Gastrocnemius medialis (tissue), 4 donors: Measurements from ENCODE around the gene NRDE2.
"Not testable (repeated sequence)": the region's sequence is repeated elsewhere in the genome, so short reads cannot be mapped to it uniquely, and the experiment has no call there.

Experiments
- POLR2A ChIP-seq, 2 donors: fragments of 450-650 bp; IDR thresholded peaks; one replicate each; pipeline ENCODE4 v1.6.1; 2017; ENCODE audit warnings: antibody characterized with exemption in 2 of 2, mild to moderate bottlenecking in 2 of 2, moderate library complexity in 2 of 2
- TF ChIP-seq, protein P1 (sequence below), 5 experiments: fragments of 450-650 bp in 3 of 5; fragments of 200-600 bp in 2 of 5; sonication (generic) in 2 of 5; IDR thresholded peaks in 4 of 5; conservative IDR thresholded peaks in 1 of 5; 1 replicate in 4 of 5; 2 replicates in 1 of 5; pipeline ENCODE4 v1.5.1; 2016 to 2019; ENCODE audit warnings: antibody characterized with exemption in 5 of 5, mild to moderate bottlenecking in 3 of 5, moderate library complexity in 3 of 5

GRCh38 chr14:90247441-90247840 lies 84.3 kb downstream of the NRDE2 start:
- TF ChIP-seq, protein P1, sequence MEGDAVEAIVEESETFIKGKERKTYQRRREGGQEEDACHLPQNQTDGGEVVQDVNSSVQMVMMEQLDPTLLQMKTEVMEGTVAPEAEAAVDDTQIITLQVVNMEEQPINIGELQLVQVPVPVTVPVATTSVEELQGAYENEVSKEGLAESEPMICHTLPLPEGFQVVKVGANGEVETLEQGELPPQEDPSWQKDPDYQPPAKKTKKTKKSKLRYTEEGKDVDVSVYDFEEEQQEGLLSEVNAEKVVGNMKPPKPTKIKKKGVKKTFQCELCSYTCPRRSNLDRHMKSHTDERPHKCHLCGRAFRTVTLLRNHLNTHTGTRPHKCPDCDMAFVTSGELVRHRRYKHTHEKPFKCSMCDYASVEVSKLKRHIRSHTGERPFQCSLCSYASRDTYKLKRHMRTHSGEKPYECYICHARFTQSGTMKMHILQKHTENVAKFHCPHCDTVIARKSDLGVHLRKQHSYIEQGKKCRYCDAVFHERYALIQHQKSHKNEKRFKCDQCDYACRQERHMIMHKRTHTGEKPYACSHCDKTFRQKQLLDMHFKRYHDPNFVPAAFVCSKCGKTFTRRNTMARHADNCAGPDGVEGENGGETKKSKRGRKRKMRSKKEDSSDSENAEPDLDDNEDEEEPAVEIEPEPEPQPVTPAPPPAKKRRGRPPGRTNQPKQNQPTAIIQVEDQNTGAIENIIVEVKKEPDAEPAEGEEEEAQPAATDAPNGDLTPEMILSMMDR (IDR thresholded peaks at IDR 0.05 in 4 of 5, conservative IDR thresholded peaks at IDR 0.05 in 1 of 5), result not testable (repeated sequence)
- TF ChIP-seq POLR2A (IDR thresholded peaks at IDR 0.05), result not testable (repeated sequence)
